ENCODE results near the gene ADARB2. TPM values are rescaled to one million over a fixed set of nuclear protein-coding genes. Genes with fewer than 3 reads are reported as not detected.

Gene ADARB2
- total and polyA plus RNA-seq, 4 donors, result 0.55 to 0.70 (median 0.59) TPM; not detected in 1

DNA sequence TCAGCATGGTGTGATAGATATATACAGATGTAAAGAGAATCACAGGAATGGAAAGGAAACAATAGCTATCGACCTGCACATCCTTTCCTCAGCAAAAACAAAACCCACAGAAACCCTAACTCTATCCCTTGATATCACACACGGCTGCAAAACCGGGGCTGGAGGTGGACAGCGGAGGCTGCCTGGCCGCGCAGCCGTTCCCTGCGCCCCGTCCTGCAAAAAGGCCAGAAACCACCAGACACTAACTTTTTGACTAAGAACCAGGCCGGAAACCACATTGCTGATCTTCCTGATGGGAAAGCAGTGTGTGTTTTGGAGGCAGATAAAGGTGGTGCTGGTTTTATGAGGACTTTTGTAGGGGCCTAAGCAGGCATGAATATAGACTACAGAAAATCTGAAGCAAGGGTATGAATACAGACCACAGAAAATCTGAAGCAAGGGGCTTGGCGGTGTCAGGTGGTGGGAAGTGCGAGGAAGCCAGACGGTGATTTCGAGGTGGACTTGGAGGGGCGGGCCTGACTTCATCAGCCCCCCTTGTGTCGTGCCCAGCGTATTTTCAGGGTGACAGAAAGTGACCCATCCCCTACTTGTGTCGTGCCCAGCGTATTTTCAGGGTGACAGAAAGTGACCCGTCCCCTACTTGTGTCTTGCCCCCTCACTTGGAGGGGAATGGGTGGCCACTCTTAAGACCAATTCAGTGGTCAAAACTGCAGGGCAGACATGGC lies 557.8 kb downstream of the ADARB2 start (continued):
- TF ChIP-seq GABPA (IDR thresholded peaks at IDR 0.05 in 1 of 2, conservative IDR thresholded peaks at IDR 0.05 in 1 of 2) (no peak), YY1 (IDR thresholded peaks at IDR 0.05) (no peak)
- TF ChIP-seq, protein P1, sequence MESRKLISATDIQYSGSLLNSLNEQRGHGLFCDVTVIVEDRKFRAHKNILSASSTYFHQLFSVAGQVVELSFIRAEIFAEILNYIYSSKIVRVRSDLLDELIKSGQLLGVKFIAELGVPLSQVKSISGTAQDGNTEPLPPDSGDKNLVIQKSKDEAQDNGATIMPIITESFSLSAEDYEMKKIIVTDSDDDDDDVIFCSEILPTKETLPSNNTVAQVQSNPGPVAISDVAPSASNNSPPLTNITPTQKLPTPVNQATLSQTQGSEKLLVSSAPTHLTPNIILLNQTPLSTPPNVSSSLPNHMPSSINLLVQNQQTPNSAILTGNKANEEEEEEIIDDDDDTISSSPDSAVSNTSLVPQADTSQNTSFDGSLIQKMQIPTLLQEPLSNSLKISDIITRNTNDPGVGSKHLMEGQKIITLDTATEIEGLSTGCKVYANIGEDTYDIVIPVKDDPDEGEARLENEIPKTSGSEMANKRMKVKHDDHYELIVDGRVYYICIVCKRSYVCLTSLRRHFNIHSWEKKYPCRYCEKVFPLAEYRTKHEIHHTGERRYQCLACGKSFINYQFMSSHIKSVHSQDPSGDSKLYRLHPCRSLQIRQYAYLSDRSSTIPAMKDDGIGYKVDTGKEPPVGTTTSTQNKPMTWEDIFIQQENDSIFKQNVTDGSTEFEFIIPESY (IDR thresholded peaks at IDR 0.05), result no peak

DNA sequence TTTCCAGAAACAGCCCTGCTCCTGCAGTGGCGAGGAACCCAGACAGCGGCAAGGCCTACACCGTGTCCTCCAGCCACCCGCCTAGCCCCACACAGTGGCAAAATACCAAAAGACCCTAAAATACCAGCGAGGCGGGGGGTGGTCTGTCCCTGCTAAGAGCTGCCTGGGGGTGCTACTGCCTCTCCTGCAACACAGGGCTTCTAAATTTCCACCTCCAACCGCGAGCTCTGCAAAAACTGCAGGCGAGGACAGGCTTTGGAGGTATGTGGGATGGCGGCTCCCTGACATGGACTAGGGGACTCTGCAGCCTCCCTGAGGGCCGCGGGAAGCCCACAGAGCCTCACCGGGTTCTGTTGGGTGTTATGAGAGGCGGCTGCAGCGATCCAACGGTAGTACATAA lies 558.8 kb downstream of the ADARB2 start:
- Histone ChIP-seq H3K9me3 (ENCODE audit: control insufficient read depth in 4 of 4, low read length in 3 of 4) (no peaks in the 10 kb centered on the region), H3K27ac (ENCODE audit: low read depth in 1 of 2, low read length in 2 of 2) (no peak overlapping the region), H3K9ac (ENCODE audit: low read depth in 1 of 2, low read length in 2 of 2) (no peak overlapping the region), H3K4me3 (ENCODE audit: low read depth in 1 of 3, low read length in 3 of 3) (no peak overlapping the region), H3K36me3 (ENCODE audit: control insufficient read depth in 4 of 4, insufficient read depth in 3 of 4, low read depth in 1 of 4, low read length in 3 of 4) (no peaks in the 10 kb centered on the region), H3K4me1 (ENCODE audit: control insufficient read depth in 4 of 4, insufficient read depth in 4 of 4, low read length in 3 of 4) (no peaks in the 10 kb centered on the region), H3K27me3 (ENCODE audit: control insufficient read depth in 4 of 4, insufficient read depth in 4 of 4, low read length in 3 of 4) (no peaks in the 10 kb centered on the region)
- WGBS, result 87% methylated on average over 16 of the region's 16 CpGs
- no peak for DNase-seq (ENCODE audit: low spot score)
- TF ChIP-seq, protein P1 (IDR thresholded peaks at IDR 0.05), result no peak
- TF ChIP-seq YY1 (IDR thresholded peaks at IDR 0.05), result no peak
- no peak for TF ChIP-seq RAD21 (IDR thresholded peaks at IDR 0.05)
- TF ChIP-seq TAF1 (conservative IDR thresholded peaks at IDR 0.05), result no peak
- TF ChIP-seq FOXA2 (IDR thresholded peaks at IDR 0.05), result no peak
- TF ChIP-seq, protein P2, sequence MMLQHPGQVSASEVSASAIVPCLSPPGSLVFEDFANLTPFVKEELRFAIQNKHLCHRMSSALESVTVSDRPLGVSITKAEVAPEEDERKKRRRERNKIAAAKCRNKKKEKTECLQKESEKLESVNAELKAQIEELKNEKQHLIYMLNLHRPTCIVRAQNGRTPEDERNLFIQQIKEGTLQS (IDR thresholded peaks at IDR 0.05), result no peak

DNA sequence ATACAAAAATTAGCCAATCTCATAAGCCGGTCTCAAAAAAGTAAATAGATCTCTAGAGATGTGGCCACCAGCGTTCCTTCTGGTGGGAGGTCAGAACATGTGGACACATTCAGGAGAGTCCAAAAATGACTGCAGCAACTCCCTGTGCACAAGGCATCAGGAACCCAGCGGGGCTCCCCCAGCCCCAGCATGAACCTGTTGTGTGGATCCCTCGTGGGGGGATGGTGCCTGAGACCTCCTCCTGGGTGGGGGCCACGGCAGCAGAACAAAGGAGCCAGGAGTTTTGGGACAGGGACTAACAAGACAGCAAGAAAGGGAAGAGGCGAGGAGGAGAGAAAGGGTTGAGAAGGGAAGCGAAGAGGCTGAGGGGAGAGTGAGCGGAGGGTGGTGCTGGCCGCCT lies 559.4 kb downstream of the ADARB2 start:
- Histone ChIP-seq H3K27ac (ENCODE audit: low read depth in 1 of 2, low read length in 2 of 2) (no peak overlapping the region), H3K4me3 (ENCODE audit: low read depth in 1 of 3, low read length in 3 of 3) (no peak overlapping the region), H3K36me3 (ENCODE audit: control insufficient read depth in 4 of 4, insufficient read depth in 3 of 4, low read depth in 1 of 4, low read length in 3 of 4) (no peaks in the 10 kb centered on the region), H3K9ac (ENCODE audit: low read depth in 1 of 2, low read length in 2 of 2) (no peak overlapping the region), H3K4me1 (ENCODE audit: control insufficient read depth in 4 of 4, insufficient read depth in 4 of 4, low read length in 3 of 4) (no peaks in the 10 kb centered on the region), H3K27me3 (ENCODE audit: control insufficient read depth in 4 of 4, insufficient read depth in 4 of 4, low read length in 3 of 4) (no peaks in the 10 kb centered on the region), H3K9me3 (ENCODE audit: control insufficient read depth in 4 of 4, low read length in 3 of 4) (no peaks in the 10 kb centered on the region)
- 88% methylated on average over 9 of the region's 9 CpGs for WGBS
- DNase-seq (ENCODE audit: low spot score), result no peak
- TF ChIP-seq, protein P3, sequence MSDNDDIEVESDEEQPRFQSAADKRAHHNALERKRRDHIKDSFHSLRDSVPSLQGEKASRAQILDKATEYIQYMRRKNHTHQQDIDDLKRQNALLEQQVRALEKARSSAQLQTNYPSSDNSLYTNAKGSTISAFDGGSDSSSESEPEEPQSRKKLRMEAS (IDR thresholded peaks at IDR 0.05), result no peak
- TF ChIP-seq FOXA1 (IDR thresholded peaks at IDR 0.05), result no peak
- TF ChIP-seq, protein P4, sequence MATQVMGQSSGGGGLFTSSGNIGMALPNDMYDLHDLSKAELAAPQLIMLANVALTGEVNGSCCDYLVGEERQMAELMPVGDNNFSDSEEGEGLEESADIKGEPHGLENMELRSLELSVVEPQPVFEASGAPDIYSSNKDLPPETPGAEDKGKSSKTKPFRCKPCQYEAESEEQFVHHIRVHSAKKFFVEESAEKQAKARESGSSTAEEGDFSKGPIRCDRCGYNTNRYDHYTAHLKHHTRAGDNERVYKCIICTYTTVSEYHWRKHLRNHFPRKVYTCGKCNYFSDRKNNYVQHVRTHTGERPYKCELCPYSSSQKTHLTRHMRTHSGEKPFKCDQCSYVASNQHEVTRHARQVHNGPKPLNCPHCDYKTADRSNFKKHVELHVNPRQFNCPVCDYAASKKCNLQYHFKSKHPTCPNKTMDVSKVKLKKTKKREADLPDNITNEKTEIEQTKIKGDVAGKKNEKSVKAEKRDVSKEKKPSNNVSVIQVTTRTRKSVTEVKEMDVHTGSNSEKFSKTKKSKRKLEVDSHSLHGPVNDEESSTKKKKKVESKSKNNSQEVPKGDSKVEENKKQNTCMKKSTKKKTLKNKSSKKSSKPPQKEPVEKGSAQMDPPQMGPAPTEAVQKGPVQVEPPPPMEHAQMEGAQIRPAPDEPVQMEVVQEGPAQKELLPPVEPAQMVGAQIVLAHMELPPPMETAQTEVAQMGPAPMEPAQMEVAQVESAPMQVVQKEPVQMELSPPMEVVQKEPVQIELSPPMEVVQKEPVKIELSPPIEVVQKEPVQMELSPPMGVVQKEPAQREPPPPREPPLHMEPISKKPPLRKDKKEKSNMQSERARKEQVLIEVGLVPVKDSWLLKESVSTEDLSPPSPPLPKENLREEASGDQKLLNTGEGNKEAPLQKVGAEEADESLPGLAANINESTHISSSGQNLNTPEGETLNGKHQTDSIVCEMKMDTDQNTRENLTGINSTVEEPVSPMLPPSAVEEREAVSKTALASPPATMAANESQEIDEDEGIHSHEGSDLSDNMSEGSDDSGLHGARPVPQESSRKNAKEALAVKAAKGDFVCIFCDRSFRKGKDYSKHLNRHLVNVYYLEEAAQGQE (IDR thresholded peaks at IDR 0.05), result no peak
